HG03159 (cell line): Measurements from ENCODE around the gene RDH5.
"Not testable (repeated sequence)": the region's sequence is repeated elsewhere in the genome, so short reads cannot be mapped to it uniquely, and the experiment has no call there.

Experiments used
- ATAC-seq: cut with Tn5 transposase; IDR thresholded peaks from one replicate; pipeline ENCODE4 v1.9.1; 2021; ENCODE audit warnings: mild to moderate bottlenecking, moderate library complexity; ENCODE audit not compliant: unreplicated experiment

The RDH5 gene

GRCh38 chr12:55744340-55745030 lies 24.3 kb downstream of the RDH5 start:
- ATAC-seq, result no peak

GRCh38 chr12:55745361-55746173 lies 25.4 kb downstream of the RDH5 start:
- ATAC-seq, result no peak

- ATAC-seq, result no peak
These were observed 26.1 kb downstream of the RDH5 start for GRCh38 chr12:55746174-55746912.

- ATAC-seq, result no peak
These were observed 26.7 kb downstream of the RDH5 start for GRCh38 chr12:55746913-55747231.

GRCh38 chr12:55748230-55748993 lies 28.2 kb downstream of the RDH5 start:
- no peak for ATAC-seq

GRCh38 chr12:55755246-55755645 lies 35.1 kb downstream of the RDH5 start:
- ATAC-seq, result no peak

- ATAC-seq, result no peak
These were observed 37.5 kb downstream of the RDH5 start for GRCh38 chr12:55757701-55758100.

GRCh38 chr12:55758575-55758974 lies 38.4 kb downstream of the RDH5 start:
- ATAC-seq, result not testable (repeated sequence)

- ATAC-seq, result no peak
These were observed 40.5 kb downstream of the RDH5 start for GRCh38 chr12:55760663-55761062.

- ATAC-seq, result no peak
These were observed 42.5 kb downstream of the RDH5 start for GRCh38 chr12:55762646-55763045.

- no peak for ATAC-seq
These were observed 45.6 kb downstream of the RDH5 start for GRCh38 chr12:55765736-55766290.

- ATAC-seq, result no peak
These were observed 47.0 kb downstream of the RDH5 start for GRCh38 chr12:55767156-55767555.

GRCh38 chr12:55771736-55772135 lies 51.5 kb downstream of the RDH5 start:
- no peak for ATAC-seq
